GM12872 (cell line): Measurements from ENCODE around the gene CEP128.

Source experiments
- CTCF ChIP-seq: IDR thresholded peaks from 3 replicates; pipeline ENCODE4 v1.5.1; 2011; ENCODE audit warnings: low read depth, mild to moderate bottlenecking, low read length, moderate library complexity; ENCODE audit not compliant: insufficient read depth

CEP128 gene

DNA sequence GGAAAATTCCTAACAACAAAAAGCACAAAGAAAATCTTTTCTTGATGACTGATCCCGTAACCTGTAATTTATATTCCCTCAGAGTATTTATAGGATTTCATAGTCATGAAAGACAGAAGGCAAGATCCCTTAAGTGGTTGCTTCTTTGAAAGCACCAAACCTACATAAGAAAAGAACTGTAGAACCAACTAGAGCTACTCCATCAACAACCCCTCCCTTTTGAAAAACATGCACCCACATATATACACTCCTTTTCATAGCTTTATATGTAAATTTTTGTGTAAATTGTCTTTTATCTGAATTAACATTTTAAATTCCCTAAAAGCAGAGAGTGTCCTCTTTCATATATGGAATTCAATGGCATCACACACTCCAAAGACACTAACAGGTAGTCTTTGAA lies 215.3 kb downstream of the CEP128 start:
- no peak for TF ChIP-seq CTCF

- TF ChIP-seq CTCF: no peak
These were observed 222.6 kb downstream of the CEP128 start for GRCh38 chr14:80718940-80719339.

DNA sequence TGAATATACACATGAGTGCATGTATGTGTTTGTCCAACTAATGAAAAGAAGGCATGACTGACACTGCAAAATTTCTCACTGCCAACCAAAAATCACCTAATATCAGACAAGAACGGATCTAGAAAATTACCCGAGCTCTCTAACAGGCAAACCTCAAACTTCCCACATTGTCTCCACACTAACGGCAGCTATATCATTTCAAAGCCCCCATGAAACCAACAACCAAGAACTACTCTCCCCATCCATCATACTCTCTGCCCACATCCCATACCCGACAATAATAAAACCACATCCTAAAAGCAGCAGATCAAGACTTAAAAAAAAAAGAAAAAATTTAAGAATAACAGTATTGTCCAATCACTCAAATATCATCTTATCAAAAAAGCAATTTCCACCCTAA lies 227.1 kb downstream of the CEP128 start:
- no peak for TF ChIP-seq CTCF

DNA sequence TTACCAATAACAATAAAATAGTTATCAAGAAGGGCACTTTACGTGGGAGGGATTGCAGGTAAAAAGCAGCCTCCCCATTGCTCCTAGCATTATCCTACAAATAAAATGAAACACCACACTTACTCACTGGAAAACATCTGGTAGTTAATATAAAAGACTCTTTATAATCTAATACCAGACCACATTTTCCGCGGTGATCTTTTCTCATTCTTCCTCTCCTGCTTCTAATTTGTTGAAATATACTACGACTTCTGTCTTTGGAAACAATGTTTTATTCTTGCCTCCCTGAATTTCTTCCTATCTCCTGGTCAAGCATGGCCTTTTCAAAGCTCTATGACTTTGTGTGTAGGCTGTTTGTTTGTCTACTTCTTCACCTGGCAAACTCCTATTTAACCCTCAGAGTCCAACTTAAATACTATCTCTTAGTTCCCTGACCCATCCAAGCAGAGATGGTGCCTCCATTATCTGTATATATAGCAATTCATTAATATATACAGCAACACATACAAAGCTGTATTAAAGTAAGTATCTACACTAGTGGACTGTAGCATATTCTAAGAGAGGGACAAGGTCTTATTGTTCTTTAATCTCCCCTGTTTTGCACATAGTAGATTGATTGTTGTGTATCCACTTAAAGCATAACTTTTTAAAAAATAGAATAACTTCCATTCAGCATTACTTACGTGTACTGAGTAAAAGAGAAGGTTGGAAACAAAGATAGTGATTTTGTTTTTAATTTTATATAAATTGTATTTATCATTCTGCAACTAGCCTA lies 228.3 kb downstream of the CEP128 start:
- no peak for TF ChIP-seq CTCF

DNA sequence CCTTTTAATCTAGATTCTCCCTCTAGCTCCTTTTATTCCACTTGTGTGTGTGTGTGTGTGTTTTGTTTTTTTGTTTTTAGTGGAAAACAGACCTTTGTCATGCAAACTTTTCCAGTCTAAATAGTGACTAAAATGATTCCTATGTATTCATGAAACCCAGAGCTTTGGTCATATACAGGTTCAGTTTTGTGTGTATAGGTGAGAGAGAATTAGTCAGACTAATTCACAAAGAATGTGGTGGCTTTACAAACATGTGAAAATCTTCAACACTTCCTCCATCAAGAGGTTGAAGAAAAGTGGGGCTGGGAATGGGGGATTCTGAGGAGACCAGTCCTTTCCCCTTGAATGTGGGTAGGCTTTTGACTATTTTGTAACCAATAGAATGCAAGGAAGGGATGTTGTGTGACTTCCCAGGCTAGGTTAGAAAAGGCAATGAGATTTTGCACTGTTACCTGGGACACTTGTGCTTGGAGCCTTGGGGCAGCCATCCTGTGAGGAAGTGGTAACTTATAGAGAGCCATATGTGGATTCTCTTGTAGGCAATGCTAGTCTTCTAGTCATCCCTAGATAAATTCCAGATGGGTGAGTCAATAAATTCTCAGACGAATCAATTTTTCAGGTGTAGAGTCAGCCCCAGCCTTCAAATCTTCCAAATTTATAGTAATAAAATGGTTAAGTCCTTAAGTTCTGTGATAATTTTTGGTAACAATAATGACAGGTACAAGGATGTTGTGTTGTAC lies 236.1 kb downstream of the CEP128 start:
- no peak for TF ChIP-seq CTCF

DNA sequence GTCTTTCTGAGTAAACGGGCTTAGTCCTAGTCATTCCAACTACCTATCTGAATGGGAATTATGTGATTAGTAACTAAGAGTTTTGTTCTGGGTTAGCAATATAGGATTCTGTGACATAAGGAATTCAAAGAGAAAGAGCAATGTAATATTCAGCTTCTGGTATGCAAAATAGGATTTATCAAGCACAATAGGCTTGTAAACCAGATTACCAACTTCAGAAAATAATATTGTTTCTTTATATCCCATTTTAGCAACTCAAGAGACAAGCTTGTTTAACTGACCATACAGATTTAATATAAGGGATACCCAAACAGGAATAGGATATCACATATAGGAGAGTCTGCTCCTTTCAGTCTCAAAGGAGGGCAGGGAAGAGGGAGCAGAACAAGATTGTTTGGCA lies 240.9 kb downstream of the CEP128 start:
- TF ChIP-seq CTCF: no peak

GRCh38 chr14:80699861-80700260 lies 241.7 kb downstream of the CEP128 start:
- TF ChIP-seq CTCF: no peak
